HepG2 (cell line): ENCODE results near the gene SETD1B.

ENCODE experiments used
- GLMP ChIP-seq: sonication (generic); formaldehyde crosslinking; IDR thresholded peaks from 2 replicates; pipeline ENCODE4 v1.9.0; 2021; ENCODE audit warnings: missing genetic modification reagents, mild to moderate bottlenecking, borderline replicate concordance
- GRHL1 ChIP-seq: sonication (generic); formaldehyde crosslinking; conservative IDR thresholded peaks from 2 replicates; pipeline ENCODE4 v1.8.0; 2022; ENCODE audit warnings: missing genetic modification reagents
- PATZ1 ChIP-seq: sonication (generic); formaldehyde crosslinking; IDR thresholded peaks from 2 replicates; pipeline ENCODE4 v1.4.0; 2020; ENCODE audit warnings: missing genetic modification reagents
- PBX3 ChIP-seq: sonication (generic); formaldehyde crosslinking; IDR thresholded peaks from 2 replicates; pipeline ENCODE4 v1.8.1; 2023; ENCODE audit warnings: missing genetic modification reagents, inconsistent platforms, borderline replicate concordance
- RAD21 ChIP-seq: fragments of 450-650 bp; formaldehyde crosslinking; IDR thresholded peaks from 2 replicates; pipeline ENCODE4 v1.5.0; 2020; ENCODE audit warnings: mild to moderate bottlenecking
- SP1 ChIP-seq, 2 experiments: fragments of 450-650 bp in 1 of 2; sonication (generic) in 1 of 2; formaldehyde crosslinking in 1 of 2; IDR thresholded peaks; 2 replicates each; pipeline versions ENCODE4 v1.4.0 to v1.6.1; 2016 to 2020; ENCODE audit warnings: missing genetic modification reagents in 1 of 2
- ZNF558 ChIP-seq: sonication (generic); formaldehyde crosslinking; IDR thresholded peaks from 2 replicates; pipeline ENCODE4 v1.9.0; 2022; ENCODE audit warnings: mild to moderate bottlenecking, missing genetic modification reagents, borderline replicate concordance
- ZNF605 ChIP-seq: sonication (generic); formaldehyde crosslinking; IDR thresholded peaks from 2 replicates; pipeline ENCODE4 v1.8.0; 2022; ENCODE audit warnings: mild to moderate bottlenecking, missing genetic modification reagents
- ZNF724P ChIP-seq: sonication (generic); formaldehyde crosslinking; IDR thresholded peaks from 2 replicates; pipeline ENCODE4 v1.8.0; 2022; ENCODE audit warnings: missing genetic modification reagents, borderline replicate concordance
- TF ChIP-seq, protein P1 (sequence below): IDR thresholded peaks from 2 replicates; pipeline ENCODE4 v1.6.1; 2012; ENCODE audit warnings: inconsistent platforms
- TF ChIP-seq, protein P2 (sequence below): sonication (generic); formaldehyde crosslinking; IDR thresholded peaks from 2 replicates; pipeline ENCODE4 v1.8.1; 2023; ENCODE audit warnings: mild to moderate bottlenecking, missing genetic modification reagents

- TF ChIP-seq ZNF605 (CRISPR knock-in tag) (no peak), ZNF558 (CRISPR knock-in tag) (no peak), ZNF724P (CRISPR knock-in tag) (no peak), GLMP (CRISPR knock-in tag) (no peak), PATZ1 (no peak), GRHL1 (CRISPR knock-in tag) (no peak), SP1 (IDR thresholded peaks at IDR 0.05) (no peak), SP1 (CRISPR knock-in tag; IDR thresholded peaks at IDR 0.05) (no peak), PBX3 (CRISPR knock-in tag) (no peak), RAD21 (no peak)
- TF ChIP-seq, protein P1, sequence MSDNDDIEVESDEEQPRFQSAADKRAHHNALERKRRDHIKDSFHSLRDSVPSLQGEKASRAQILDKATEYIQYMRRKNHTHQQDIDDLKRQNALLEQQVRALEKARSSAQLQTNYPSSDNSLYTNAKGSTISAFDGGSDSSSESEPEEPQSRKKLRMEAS = no peak
- TF ChIP-seq, protein P2, sequence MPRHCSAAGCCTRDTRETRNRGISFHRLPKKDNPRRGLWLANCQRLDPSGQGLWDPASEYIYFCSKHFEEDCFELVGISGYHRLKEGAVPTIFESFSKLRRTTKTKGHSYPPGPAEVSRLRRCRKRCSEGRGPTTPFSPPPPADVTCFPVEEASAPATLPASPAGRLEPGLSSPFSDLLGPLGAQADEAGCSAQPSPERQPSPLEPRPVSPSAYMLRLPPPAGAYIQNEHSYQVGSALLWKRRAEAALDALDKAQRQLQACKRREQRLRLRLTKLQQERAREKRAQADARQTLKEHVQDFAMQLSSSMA (CRISPR knock-in tag) = no peak
Observed at GRCh38 chr12:121845701-121846100, 41.9 kb downstream of the SETD1B start.
